GM23338 (cell line): Measurements from ENCODE around the gene FBXL19. TPM values are rescaled to one million over a fixed set of nuclear protein-coding genes. Genes with fewer than 3 reads are reported as not detected.

ENCODE experiments used
- ATAC-seq: fragments of 200-7000 bp; cut with Tn5 transposase; 3 replicates; pipeline ENCODE4 v1.9.1; 2020
- DNase-seq: peaks from one replicate; pipeline ENCODE4 v3.0.0-alpha.2; 2015; ENCODE audit warnings: low spot score
- H2AFZ ChIP-seq: fragments of 200-600 bp; sonication (generic); 2 replicates; pipeline ENCODE4 v1.8.0; 2016; ENCODE audit warnings: antibody characterized with exemption, mild to moderate bottlenecking, moderate library complexity
- H3F3A ChIP-seq: fragments of 200-600 bp; sonication (generic); replicated peaks from 2 replicates; pipeline ENCODE4 v1.8.0; 2017; ENCODE audit warnings: antibody characterized with exemption, mixed run types, low read depth
- H3K27ac ChIP-seq: fragments of 200-600 bp; sonication (generic); 2 replicates; pipeline ENCODE4 v1.6.1; 2016; ENCODE audit warnings: low read depth
- H3K27me3 ChIP-seq: fragments of 200-600 bp; sonication (generic); 2 replicates; pipeline ENCODE4 v1.8.0; 2016; ENCODE audit warnings: mild to moderate bottlenecking, mixed run types, moderate library complexity; ENCODE audit not compliant: insufficient read depth
- H3K36me3 ChIP-seq: fragments of 200-600 bp; sonication (generic); 2 replicates; pipeline ENCODE4 v1.8.0; 2016; ENCODE audit warnings: mild to moderate bottlenecking; ENCODE audit not compliant: insufficient read depth
- H3K4me1 ChIP-seq: fragments of 200-600 bp; sonication (generic); 2 replicates; pipeline ENCODE4 v1.8.0; 2016; ENCODE audit warnings: mild to moderate bottlenecking, moderate library complexity; ENCODE audit not compliant: insufficient read depth
- H3K4me2 ChIP-seq: fragments of 200-600 bp; sonication (generic); 2 replicates; pipeline ENCODE4 v1.7.1; 2017; ENCODE audit warnings: mixed run types
- H3K4me3 ChIP-seq: fragments of 200-600 bp; sonication (generic); 2 replicates; pipeline ENCODE4 v1.6.1; 2016; ENCODE audit warnings: mixed run types
- H3K79me2 ChIP-seq: fragments of 200-600 bp; sonication (generic); replicated peaks from 2 replicates; pipeline ENCODE4 v1.8.0; 2017; ENCODE audit warnings: mild to moderate bottlenecking; ENCODE audit not compliant: insufficient read depth
- H3K9me2 ChIP-seq: fragments of 200-600 bp; sonication (generic); 2 replicates; pipeline ENCODE4 v1.8.0; 2017; ENCODE audit not compliant: insufficient read depth
- H4K20me1 ChIP-seq: fragments of 200-600 bp; sonication (generic); replicated peaks from 2 replicates; pipeline ENCODE4 v1.8.0; 2017; ENCODE audit warnings: mild to moderate bottlenecking; ENCODE audit not compliant: insufficient read depth
- H3K27ac Mint-ChIP-seq: 2 replicates; pipeline ENCODE4 v1.8.0; 2020; ENCODE audit warnings: inconsistent platforms, mild to moderate bottlenecking, moderate library complexity, mixed read lengths
- H3K27me3 Mint-ChIP-seq: 3 replicates; pipeline ENCODE4 v1.8.0; 2022; ENCODE audit warnings: low read depth, mild to moderate bottlenecking, moderate library complexity, mixed read lengths, inconsistent platforms; ENCODE audit not compliant: insufficient read depth, poor library complexity
- H3K36me3 Mint-ChIP-seq: 3 replicates; pipeline ENCODE4 v1.8.0; 2021; ENCODE audit warnings: low read depth, mild to moderate bottlenecking, inconsistent platforms, moderate library complexity, mixed read lengths
- H3K4me1 Mint-ChIP-seq: 3 replicates; pipeline ENCODE4 v1.8.0; 2020; ENCODE audit warnings: mild to moderate bottlenecking, inconsistent platforms, mixed read lengths
- H3K4me3 Mint-ChIP-seq: 3 replicates; pipeline ENCODE4 v1.8.0; 2021; ENCODE audit warnings: moderate library complexity, mild to moderate bottlenecking, inconsistent platforms, mixed read lengths
- H3K9me3 Mint-ChIP-seq: 3 replicates; pipeline ENCODE4 v1.8.0; 2020; ENCODE audit warnings: moderate library complexity, mild to moderate bottlenecking, inconsistent platforms, mixed read lengths
- CREB1 ChIP-seq: fragments of 250-450 bp; sonication (Bioruptor Pico); IDR thresholded peaks from 2 replicates; pipeline ENCODE4 v1.5.0; 2020; ENCODE audit warnings: low read depth, mild to moderate bottlenecking, moderate library complexity
- CTCF ChIP-seq, 2 experiments: fragments of 200-600 bp in 1 of 2; sonication (generic) in 1 of 2; conservative IDR thresholded peaks; 2 replicates each; pipeline versions ENCODE4 v1.5.1 to v1.6.1; 2016 to 2017; ENCODE audit warnings: antibody characterized with exemption in 2 of 2, low read depth in 2 of 2, mild to moderate bottlenecking in 2 of 2, moderate library complexity in 1 of 2
- EZH2 ChIP-seq: fragments of 200-600 bp; sonication (generic); IDR thresholded peaks from one replicate; pipeline ENCODE4 v1.8.0; 2017; ENCODE audit warnings: antibody characterized with exemption, mild to moderate bottlenecking, low read depth; ENCODE audit not compliant: unreplicated experiment
- EZH2phosphoT487 ChIP-seq: fragments of 200-600 bp; sonication (generic); IDR thresholded peaks from one replicate; pipeline ENCODE4 v1.8.1; 2018; ENCODE audit warnings: antibody characterized with exemption; ENCODE audit not compliant: unreplicated experiment
- JUNB ChIP-seq: IDR thresholded peaks from one replicate; pipeline ENCODE4 v1.6.1; 2016; ENCODE audit warnings: antibody characterized with exemption; ENCODE audit not compliant: unreplicated experiment
- NANOG ChIP-seq: IDR thresholded peaks from 2 replicates; pipeline ENCODE4 v1.6.1; 2016; ENCODE audit warnings: antibody characterized with exemption, borderline replicate concordance
- POLR2AphosphoS5 ChIP-seq: IDR thresholded peaks from 2 replicates; pipeline ENCODE4 v1.6.1; 2016; ENCODE audit warnings: antibody characterized with exemption, low read depth
- STAT1 ChIP-seq: IDR thresholded peaks from one replicate; pipeline ENCODE4 v1.6.1; 2016; ENCODE audit warnings: antibody characterized with exemption; ENCODE audit not compliant: unreplicated experiment
- ZNF114 ChIP-seq: fragments of 250-450 bp; sonication (Bioruptor Pico); IDR thresholded peaks from 2 replicates; pipeline ENCODE4 v1.5.0; 2020; ENCODE audit warnings: mild to moderate bottlenecking, moderate library complexity
- ZNF331 ChIP-seq: fragments of 250-450 bp; sonication (Bioruptor Pico); IDR thresholded peaks from 2 replicates; pipeline ENCODE4 v1.5.0; 2020; ENCODE audit warnings: low read depth, mild to moderate bottlenecking, moderate library complexity
- polyA plus RNA-seq: library from polyadenylated mRNA; unstranded; fragments of >200 nt; fragmentation: Nextera tagmentation; extraction: Ambion mirVana; gene quantifications from 2 replicates; pipeline ENCODE4 v1.2.1, GENCODE V29; 2016
- total RNA-seq: library from RNA; depleted of rRNA; stranded (reverse); fragments of >200 nt; shearing (Covaris generic); gene quantifications from 2 replicates; pipeline ENCODE4 v1.2.3, GENCODE V29; 2014
- TF ChIP-seq, protein P1 (sequence below): fragments of 250-450 bp; sonication (Bioruptor Pico); IDR thresholded peaks from 2 replicates; pipeline ENCODE4 v1.5.0; 2020; ENCODE audit warnings: mild to moderate bottlenecking, moderate library complexity
- TF ChIP-seq, protein P2 (sequence below): IDR thresholded peaks from 2 replicates; pipeline ENCODE4 v1.6.1; 2016; ENCODE audit warnings: antibody characterized with exemption
- TF ChIP-seq, protein P3 (sequence below): IDR thresholded peaks from one replicate; pipeline ENCODE4 v1.6.1; 2018; ENCODE audit warnings: antibody characterized with exemption; ENCODE audit not compliant: unreplicated experiment

The FBXL19 gene
- total and polyA plus RNA-seq, 2 experiments from 2014 or later = 12.5 to 71.5 TPM

DNA sequence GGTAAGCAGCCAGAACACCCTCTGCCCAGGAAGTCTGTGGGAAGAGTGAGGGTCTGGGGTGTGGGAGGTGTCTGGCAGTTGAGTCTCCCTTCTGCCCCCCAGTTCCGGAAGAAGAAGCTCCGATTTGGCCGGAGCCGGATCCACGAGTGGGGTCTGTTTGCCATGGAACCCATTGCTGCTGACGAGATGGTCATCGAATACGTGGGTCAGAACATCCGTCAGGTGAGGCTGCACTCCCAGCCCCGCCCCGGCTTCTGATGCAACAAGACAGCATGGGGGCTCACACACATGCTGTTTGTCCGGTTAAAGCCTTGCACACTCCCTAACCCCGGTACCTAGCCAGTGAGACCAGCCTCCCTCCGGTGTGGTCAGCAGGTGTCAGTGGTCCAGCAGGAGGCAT, 57.6 kb downstream of the FBXL19 start:
- Mint-ChIP-seq H3K4me1 (peaks cover 2% of the 10 kb centered on the region; the same call in 2 of the 3 replicates), H3K4me3 (no peak overlapping the region), H3K9me3 (peaks cover 2% of the 10 kb centered on the region; the same call in 1 of the 3 replicates), H3K36me3 (peaks cover 48% of the 10 kb centered on the region), H3K27ac (no peak overlapping the region), H3K27me3 (peaks cover 16% of the 10 kb centered on the region)
- H2AFZ ChIP-seq = no peak overlapping the region
- no peaks in the 10 kb centered on the region for H3K4me1 ChIP-seq
- ATAC-seq (no peak), DNase-seq (no peak)
- H3K27me3 ChIP-seq = no peaks in the 10 kb centered on the region
- H3K79me2 ChIP-seq = no peaks in the 10 kb centered on the region
- H3K27ac ChIP-seq = no peak overlapping the region
- no peak overlapping the region for H3K4me3 ChIP-seq
- peaks cover 5% of the 10 kb centered on the region; the same call in 1 of the 2 replicates for H3K36me3 ChIP-seq
- H4K20me1 ChIP-seq = peaks cover 16% of the 10 kb centered on the region
- no peak overlapping the region for H3K4me2 ChIP-seq
- no peaks in the 10 kb centered on the region for H3K9me2 ChIP-seq
- TF ChIP-seq ZNF331 (CRISPR knock-in tag) (no peak), EZH2 (no peak), POLR2AphosphoS5 (no peak), CREB1 (no peak), CTCF (conservative IDR thresholded peaks at IDR 0.05; ENCODE audit: low read depth in 2 of 2) (no peak), NANOG (no peak), STAT1 (no peak), EZH2phosphoT487 (no peak), JUNB (no peak), ZNF114 (CRISPR knock-in tag) (no peak)
- TF ChIP-seq, protein P1, sequence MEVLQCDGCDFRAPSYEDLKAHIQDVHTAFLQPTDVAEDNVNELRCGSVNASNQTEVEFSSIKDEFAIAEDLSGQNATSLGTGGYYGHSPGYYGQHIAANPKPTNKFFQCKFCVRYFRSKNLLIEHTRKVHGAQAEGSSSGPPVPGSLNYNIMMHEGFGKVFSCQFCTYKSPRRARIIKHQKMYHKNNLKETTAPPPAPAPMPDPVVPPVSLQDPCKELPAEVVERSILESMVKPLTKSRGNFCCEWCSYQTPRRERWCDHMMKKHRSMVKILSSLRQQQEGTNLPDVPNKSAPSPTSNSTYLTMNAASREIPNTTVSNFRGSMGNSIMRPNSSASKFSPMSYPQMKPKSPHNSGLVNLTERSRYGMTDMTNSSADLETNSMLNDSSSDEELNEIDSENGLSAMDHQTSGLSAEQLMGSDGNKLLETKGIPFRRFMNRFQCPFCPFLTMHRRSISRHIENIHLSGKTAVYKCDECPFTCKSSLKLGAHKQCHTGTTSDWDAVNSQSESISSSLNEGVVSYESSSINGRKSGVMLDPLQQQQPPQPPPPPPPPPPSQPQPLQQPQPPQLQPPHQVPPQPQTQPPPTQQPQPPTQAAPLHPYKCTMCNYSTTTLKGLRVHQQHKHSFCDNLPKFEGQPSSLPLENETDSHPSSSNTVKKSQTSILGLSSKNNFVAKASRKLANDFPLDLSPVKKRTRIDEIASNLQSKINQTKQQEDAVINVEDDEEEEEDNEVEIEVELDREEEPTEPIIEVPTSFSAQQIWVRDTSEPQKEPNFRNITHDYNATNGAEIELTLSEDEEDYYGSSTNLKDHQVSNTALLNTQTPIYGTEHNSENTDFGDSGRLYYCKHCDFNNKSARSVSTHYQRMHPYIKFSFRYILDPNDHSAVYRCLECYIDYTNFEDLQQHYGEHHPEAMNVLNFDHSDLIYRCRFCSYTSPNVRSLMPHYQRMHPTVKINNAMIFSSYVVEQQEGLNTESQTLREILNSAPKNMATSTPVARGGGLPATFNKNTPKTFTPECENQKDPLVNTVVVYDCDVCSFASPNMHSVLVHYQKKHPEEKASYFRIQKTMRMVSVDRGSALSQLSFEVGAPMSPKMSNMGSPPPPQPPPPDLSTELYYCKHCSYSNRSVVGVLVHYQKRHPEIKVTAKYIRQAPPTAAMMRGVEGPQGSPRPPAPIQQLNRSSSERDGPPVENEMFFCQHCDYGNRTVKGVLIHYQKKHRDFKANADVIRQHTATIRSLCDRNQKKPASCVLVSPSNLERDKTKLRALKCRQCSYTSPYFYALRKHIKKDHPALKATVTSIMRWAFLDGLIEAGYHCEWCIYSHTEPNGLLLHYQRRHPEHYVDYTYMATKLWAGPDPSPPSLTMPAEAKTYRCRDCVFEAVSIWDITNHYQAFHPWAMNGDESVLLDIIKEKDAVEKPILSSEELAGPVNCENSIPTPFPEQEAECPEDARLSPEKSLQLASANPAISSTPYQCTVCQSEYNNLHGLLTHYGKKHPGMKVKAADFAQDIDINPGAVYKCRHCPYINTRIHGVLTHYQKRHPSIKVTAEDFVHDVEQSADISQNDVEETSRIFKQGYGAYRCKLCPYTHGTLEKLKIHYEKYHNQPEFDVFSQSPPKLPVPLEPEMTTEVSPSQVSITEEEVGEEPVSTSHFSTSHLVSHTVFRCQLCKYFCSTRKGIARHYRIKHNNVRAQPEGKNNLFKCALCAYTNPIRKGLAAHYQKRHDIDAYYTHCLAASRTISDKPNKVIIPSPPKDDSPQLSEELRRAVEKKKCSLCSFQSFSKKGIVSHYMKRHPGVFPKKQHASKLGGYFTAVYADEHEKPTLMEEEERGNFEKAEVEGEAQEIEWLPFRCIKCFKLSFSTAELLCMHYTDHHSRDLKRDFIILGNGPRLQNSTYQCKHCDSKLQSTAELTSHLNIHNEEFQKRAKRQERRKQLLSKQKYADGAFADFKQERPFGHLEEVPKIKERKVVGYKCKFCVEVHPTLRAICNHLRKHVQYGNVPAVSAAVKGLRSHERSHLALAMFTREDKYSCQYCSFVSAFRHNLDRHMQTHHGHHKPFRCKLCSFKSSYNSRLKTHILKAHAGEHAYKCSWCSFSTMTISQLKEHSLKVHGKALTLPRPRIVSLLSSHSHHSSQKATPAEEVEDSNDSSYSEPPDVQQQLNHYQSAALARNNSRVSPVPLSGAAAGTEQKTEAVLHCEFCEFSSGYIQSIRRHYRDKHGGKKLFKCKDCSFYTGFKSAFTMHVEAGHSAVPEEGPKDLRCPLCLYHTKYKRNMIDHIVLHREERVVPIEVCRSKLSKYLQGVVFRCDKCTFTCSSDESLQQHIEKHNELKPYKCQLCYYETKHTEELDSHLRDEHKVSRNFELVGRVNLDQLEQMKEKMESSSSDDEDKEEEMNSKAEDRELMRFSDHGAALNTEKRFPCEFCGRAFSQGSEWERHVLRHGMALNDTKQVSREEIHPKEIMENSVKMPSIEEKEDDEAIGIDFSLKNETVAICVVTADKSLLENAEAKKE (CRISPR knock-in tag) = no peak
- TF ChIP-seq, protein P2, sequence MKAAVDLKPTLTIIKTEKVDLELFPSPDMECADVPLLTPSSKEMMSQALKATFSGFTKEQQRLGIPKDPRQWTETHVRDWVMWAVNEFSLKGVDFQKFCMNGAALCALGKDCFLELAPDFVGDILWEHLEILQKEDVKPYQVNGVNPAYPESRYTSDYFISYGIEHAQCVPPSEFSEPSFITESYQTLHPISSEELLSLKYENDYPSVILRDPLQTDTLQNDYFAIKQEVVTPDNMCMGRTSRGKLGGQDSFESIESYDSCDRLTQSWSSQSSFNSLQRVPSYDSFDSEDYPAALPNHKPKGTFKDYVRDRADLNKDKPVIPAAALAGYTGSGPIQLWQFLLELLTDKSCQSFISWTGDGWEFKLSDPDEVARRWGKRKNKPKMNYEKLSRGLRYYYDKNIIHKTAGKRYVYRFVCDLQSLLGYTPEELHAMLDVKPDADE = no peak
- TF ChIP-seq, protein P3, sequence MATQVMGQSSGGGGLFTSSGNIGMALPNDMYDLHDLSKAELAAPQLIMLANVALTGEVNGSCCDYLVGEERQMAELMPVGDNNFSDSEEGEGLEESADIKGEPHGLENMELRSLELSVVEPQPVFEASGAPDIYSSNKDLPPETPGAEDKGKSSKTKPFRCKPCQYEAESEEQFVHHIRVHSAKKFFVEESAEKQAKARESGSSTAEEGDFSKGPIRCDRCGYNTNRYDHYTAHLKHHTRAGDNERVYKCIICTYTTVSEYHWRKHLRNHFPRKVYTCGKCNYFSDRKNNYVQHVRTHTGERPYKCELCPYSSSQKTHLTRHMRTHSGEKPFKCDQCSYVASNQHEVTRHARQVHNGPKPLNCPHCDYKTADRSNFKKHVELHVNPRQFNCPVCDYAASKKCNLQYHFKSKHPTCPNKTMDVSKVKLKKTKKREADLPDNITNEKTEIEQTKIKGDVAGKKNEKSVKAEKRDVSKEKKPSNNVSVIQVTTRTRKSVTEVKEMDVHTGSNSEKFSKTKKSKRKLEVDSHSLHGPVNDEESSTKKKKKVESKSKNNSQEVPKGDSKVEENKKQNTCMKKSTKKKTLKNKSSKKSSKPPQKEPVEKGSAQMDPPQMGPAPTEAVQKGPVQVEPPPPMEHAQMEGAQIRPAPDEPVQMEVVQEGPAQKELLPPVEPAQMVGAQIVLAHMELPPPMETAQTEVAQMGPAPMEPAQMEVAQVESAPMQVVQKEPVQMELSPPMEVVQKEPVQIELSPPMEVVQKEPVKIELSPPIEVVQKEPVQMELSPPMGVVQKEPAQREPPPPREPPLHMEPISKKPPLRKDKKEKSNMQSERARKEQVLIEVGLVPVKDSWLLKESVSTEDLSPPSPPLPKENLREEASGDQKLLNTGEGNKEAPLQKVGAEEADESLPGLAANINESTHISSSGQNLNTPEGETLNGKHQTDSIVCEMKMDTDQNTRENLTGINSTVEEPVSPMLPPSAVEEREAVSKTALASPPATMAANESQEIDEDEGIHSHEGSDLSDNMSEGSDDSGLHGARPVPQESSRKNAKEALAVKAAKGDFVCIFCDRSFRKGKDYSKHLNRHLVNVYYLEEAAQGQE = no peak
- H3F3A ChIP-seq = peaks cover 7% of the 10 kb centered on the region
